GM13977 (cell line): ENCODE measurements around the gene CARF.
"Not testable (repeated sequence)": the region's sequence is repeated elsewhere in the genome, so short reads cannot be mapped to it uniquely, and the experiment has no call there.

Experiments
- DNase-seq: peaks from one replicate; pipeline ENCODE4 v3.0.0; 2012; ENCODE audit warnings: low spot score
- in situ Hi-C: fragments of 300-500 bp; cut with MboI; formaldehyde crosslinking; loops from one replicate; pipeline ENCODE4 v1.12.0; 2022; ENCODE audit warnings: low sequenced_read_pairs, low pct_unique_long_range_greater_than_20kb, mixed read lengths, inconsistent platforms; ENCODE audit not compliant: unreplicated experiment
- TF ChIP-seq, protein P1 (sequence below): IDR thresholded peaks from 2 replicates; pipeline ENCODE4 v1.5.1; 2012; ENCODE audit warnings: mild to moderate bottlenecking, control low read depth; ENCODE audit not compliant: insufficient read depth; ENCODE audit errors: extremely low read depth, missing control alignments

CARF gene

DNA sequence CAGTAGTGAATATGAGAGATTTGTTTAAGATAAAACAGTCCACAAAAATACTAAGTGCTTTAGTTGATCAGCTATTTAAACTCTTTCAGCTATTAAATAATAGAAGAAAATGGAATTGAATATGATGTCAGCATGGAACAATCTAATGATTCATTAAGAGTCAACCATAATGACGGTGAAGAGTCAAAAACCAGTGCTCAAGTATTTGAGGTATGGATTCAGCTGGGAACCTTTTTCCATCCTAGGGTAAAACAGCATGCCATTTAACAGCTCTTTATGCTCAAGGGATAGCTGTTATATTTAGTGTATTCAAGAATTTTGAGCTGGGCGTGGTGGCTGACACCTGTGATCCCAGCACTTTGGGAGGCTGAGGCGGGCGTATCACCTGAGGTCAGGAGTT, 29.7 kb downstream of the CARF start:
- no peak for DNase-seq
- in situ Hi-C loops, result no loop called here
- TF ChIP-seq, protein P1, sequence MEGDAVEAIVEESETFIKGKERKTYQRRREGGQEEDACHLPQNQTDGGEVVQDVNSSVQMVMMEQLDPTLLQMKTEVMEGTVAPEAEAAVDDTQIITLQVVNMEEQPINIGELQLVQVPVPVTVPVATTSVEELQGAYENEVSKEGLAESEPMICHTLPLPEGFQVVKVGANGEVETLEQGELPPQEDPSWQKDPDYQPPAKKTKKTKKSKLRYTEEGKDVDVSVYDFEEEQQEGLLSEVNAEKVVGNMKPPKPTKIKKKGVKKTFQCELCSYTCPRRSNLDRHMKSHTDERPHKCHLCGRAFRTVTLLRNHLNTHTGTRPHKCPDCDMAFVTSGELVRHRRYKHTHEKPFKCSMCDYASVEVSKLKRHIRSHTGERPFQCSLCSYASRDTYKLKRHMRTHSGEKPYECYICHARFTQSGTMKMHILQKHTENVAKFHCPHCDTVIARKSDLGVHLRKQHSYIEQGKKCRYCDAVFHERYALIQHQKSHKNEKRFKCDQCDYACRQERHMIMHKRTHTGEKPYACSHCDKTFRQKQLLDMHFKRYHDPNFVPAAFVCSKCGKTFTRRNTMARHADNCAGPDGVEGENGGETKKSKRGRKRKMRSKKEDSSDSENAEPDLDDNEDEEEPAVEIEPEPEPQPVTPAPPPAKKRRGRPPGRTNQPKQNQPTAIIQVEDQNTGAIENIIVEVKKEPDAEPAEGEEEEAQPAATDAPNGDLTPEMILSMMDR, result no peak

DNA sequence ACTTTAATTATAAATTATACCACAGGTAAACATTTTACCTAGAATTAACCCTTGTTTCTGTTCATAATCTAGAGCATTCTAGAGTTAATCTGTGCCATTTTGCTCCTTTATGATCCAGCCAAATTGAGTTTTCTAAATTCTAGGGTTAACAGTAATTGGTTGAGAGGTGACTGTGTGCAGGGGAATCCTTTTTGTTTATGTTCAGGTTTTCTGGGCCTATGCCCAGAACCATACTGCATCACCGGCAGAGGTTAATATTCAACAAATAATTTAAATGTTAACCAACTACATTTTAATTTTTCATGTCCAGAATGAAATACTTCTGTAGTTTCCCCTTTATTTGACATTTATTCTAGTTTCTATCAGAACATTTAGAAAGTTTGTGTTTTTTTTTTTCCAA, 32.3 kb downstream of the CARF start:
- DNase-seq, result no peak
- in situ Hi-C loops, result no loop called here
- TF ChIP-seq, protein P1, result no peak

DNA sequence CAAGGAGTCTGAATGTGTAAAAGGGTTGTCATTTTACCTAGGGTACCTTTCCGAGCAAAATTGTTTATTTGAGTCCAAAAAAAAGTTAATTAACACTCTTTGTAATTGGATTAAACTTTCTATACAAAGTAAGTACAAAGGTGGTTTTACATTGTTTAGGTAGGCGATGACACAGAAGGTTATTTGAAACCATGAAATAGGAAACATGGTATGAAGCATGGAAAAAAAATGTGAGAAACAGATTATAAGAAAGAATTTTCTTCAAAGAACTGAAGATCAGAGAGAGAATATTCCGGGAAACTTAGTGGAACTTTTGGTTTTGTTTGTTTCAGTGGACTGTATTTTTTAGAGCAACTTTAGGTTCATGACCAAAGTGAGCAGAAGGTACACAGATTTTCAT, 32.7 kb downstream of the CARF start:
- DNase-seq, result no peak
- TF ChIP-seq, protein P1, result no peak
- in situ Hi-C loops, result no loop called here

DNA sequence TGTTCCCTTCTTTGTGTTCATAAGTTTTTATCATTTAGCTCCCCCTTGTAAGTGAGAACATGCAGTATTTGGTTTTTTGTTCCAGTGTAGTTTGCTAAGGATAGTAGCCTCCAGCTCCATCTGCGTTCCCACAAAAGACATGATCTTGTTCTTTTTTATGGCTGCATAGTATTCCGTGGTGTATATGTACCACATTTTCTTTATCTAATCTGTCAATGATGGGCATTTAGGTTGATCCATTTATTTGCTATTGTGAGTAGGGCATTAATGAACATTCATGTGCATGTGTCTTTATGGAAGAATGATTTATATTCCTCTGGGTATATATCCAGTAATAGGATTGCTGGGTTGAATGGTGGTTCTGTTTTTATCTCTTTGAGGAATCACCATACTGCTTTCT, 33.4 kb downstream of the CARF start:
- no peak for DNase-seq
- TF ChIP-seq, protein P1, result no peak
- in situ Hi-C loops, result no loop called here

DNA sequence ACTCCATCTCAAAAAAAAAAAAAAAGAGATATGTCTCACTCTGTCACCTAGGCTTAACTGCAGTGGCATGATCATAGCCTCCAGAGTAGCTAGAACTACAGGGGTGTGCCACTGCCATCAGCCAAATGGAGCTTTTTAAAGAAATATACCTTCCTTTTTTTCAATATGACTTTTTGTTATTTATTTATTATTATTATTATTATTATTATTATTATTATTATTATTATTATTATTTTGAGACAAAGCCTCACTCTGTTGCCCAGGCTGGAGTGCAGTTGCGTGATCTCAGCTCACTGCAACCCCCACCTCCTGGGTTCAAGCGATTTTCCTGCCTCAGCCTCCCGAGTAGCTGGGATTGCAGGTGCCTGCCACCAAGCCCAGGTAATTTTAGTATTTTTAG, 37.3 kb downstream of the CARF start:
- in situ Hi-C loops, DNase-seq: not testable (repeated sequence)

DNA sequence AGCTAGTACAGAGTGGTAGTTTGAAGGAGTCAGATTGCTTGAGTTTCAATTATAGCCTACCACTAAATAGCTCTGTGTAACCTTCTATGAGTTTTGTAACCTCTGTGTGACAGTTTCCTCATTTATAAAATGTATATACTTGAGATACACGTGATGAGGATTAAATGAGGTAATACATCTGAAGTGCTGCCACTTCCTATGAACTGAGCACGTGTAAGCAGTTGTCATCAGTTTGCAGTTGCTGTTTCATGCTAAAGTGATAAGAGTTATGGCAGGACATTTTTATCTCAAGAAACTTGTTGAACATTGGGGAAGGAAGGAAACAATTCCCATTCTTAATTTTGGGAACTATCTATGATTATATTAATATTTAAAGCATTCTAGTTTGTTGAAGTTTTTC, 38.5 kb downstream of the CARF start:
- DNase-seq, result no peak
- TF ChIP-seq, protein P1, result no peak
- in situ Hi-C loops, result no loop called here

DNA sequence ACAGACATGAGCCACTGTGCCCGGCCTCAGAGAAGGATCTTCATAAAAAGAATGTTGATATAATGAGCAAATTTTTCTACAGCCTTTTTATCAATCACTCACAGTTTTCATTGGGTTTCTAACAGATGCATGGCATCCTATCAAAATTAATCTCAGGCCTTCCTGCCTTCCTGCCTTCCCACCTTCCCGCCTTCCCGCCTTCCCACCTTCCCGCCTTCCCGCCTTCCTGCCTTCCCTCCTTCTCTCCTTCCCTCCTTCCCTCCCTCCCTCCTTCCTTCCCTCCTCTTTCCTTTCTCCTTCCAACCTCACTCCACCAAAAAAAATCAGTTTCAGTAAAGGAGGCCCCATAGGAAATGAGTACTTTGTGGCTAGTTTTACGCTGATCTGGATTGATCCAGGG, 48.4 kb downstream of the CARF start:
- no peak for DNase-seq
- in situ Hi-C loops, result no loop called here
- TF ChIP-seq, protein P1, result no peak
